Fibroblast of lung (primary cell): ENCODE results near the gene BACH1. TPM values are rescaled to one million over a fixed set of nuclear protein-coding genes. Genes with fewer than 3 reads are reported as not detected.

Experiments used
- DNase-seq, 2 donors: peaks; one replicate each; pipeline versions ENCODE4 v3.0.0 to v3.0.0-alpha.2; 2010; ENCODE audit warnings: low read depth in 2 of 2
- H2AFZ ChIP-seq: 2 replicates; pipeline ENCODE4 v1.5.1; 2012; ENCODE audit warnings: low read length, control low read depth, inconsistent platforms
- H3K27ac ChIP-seq: 2 replicates; pipeline ENCODE4 v1.5.1; 2011; ENCODE audit warnings: low read length, control low read depth; ENCODE audit not compliant: insufficient read depth
- H3K27me3 ChIP-seq: 2 replicates; pipeline ENCODE4 v1.5.1; 2011; ENCODE audit warnings: mild to moderate bottlenecking, low read length; ENCODE audit not compliant: control insufficient read depth, insufficient read depth
- H3K36me3 ChIP-seq: 2 replicates; pipeline ENCODE4 v1.5.1; 2011; ENCODE audit warnings: low read length; ENCODE audit not compliant: control insufficient read depth, insufficient read depth
- H3K4me1 ChIP-seq: 2 replicates; pipeline ENCODE4 v1.5.1; 2011; ENCODE audit warnings: low read length; ENCODE audit not compliant: control insufficient read depth, insufficient read depth; ENCODE audit errors: extremely low read depth
- H3K4me2 ChIP-seq: 2 replicates; pipeline ENCODE4 v1.5.1; 2011; ENCODE audit warnings: low read length, control low read depth; ENCODE audit not compliant: insufficient read depth; ENCODE audit errors: extremely low read depth
- H3K4me3 ChIP-seq, 4 experiments: fragments of 200-600 bp in 1 of 4; sonication (generic) in 1 of 4; replicated peaks in 1 of 4; 2 replicates each; pipeline ENCODE4 v1.5.1; 2011 to 2016; ENCODE audit warnings: low read length in 4 of 4, low read depth in 3 of 4, mild to moderate bottlenecking in 3 of 4, control low read depth in 2 of 4, inconsistent platforms in 1 of 4, mixed read lengths in 1 of 4; ENCODE audit not compliant: insufficient read depth in 1 of 4; ENCODE audit errors: control extremely low read depth in 1 of 4
- H3K79me2 ChIP-seq: 2 replicates; pipeline ENCODE4 v1.5.1; 2012; ENCODE audit warnings: mild to moderate bottlenecking, low read length, inconsistent platforms; ENCODE audit not compliant: control insufficient read depth, insufficient read depth
- H3K9ac ChIP-seq: 2 replicates; pipeline ENCODE4 v1.5.1; 2011; ENCODE audit warnings: mild to moderate bottlenecking, low read length, control low read depth; ENCODE audit not compliant: insufficient read depth
- H3K9me3 ChIP-seq: 2 replicates; pipeline ENCODE4 v1.5.1; 2012; ENCODE audit warnings: low read depth, low read length; ENCODE audit not compliant: control insufficient read depth, insufficient read depth
- H4K20me1 ChIP-seq: 2 replicates; pipeline ENCODE4 v1.5.1; 2011; ENCODE audit warnings: low read length; ENCODE audit not compliant: control insufficient read depth, insufficient read depth; ENCODE audit errors: extremely low read depth
- CTCF ChIP-seq, 2 donors: IDR thresholded peaks in 1 of 2; conservative IDR thresholded peaks in 1 of 2; 1 replicate in 1 of 2; 2 replicates in 1 of 2; pipeline ENCODE4 v1.5.1; 2011 to 2012; ENCODE audit warnings: low read length in 2 of 2, control low read depth in 1 of 2, inconsistent platforms in 1 of 2, low read depth in 1 of 2, mild to moderate bottlenecking in 1 of 2
- EZH2 ChIP-seq: IDR thresholded peaks from 2 replicates; pipeline ENCODE4 v1.5.1; 2012; ENCODE audit warnings: low read length, control low read depth, mild to moderate bottlenecking; ENCODE audit errors: missing control alignments
- polyA plus RNA-seq, 2 donors: library from polyadenylated mRNA; depleted of rRNA in 1 of 2; stranded (reverse) in 1 of 2; unstranded in 1 of 2; fragments of >200 nt; gene quantifications; 2 replicates each; pipeline ENCODE4 v1.2.1, GENCODE V29; 2011 to 2012; ENCODE audit warnings: missing spikeins in 1 of 2
- total RNA-seq: library from RNA; depleted of rRNA; stranded (reverse); fragments of >200 nt; gene quantifications from 2 replicates; pipeline ENCODE4 v1.2.1, GENCODE V29; 2014

BACH1 gene
- total and polyA plus RNA-seq, 2 donors (not counting 1 experiment from before 2014, with no cell fraction given): 38.2 to 127 TPM

- no peaks in the 10 kb centered on the region for H4K20me1 ChIP-seq
- TF ChIP-seq CTCF (conservative IDR thresholded peaks at IDR 0.05 in 1 of 2, IDR thresholded peaks at IDR 0.05 in 1 of 2; ENCODE audit: low read depth in 1 of 2, low read length in 2 of 2): no peak
- no peak for TF ChIP-seq EZH2
- no peak overlapping the region for H3K9ac ChIP-seq
- H3K27me3 ChIP-seq: no peaks in the 10 kb centered on the region
- no peak overlapping the region for H3K4me3 ChIP-seq
- H3K9me3 ChIP-seq: no peaks in the 10 kb centered on the region
- peak overlapping the region; percentile 95 for H3K27ac ChIP-seq
- peak; percentile 71 to 96 for DNase-seq
- H3K36me3 ChIP-seq: peaks cover 2% of the 10 kb centered on the region
- H3K4me2 ChIP-seq: peak overlapping the region; percentile 72
- H3K79me2 ChIP-seq: peaks cover 62% of the 10 kb centered on the region
- H2AFZ ChIP-seq: no peak overlapping the region
- H3K4me1 ChIP-seq: peaks cover 40% of the 10 kb centered on the region
Observed at GRCh38 chr21:29343519-29343918, 44.8 kb downstream of the BACH1 start.

GRCh38 chr21:29346281-29346680 lies 47.6 kb downstream of the BACH1 start:
- no peak for DNase-seq
- Histone ChIP-seq H3K27me3 (no peaks in the 10 kb centered on the region), H3K4me3 (no peak overlapping the region), H3K27ac (peak overlapping the region; percentile 64), H3K36me3 (peaks cover 4% of the 10 kb centered on the region), H4K20me1 (no peaks in the 10 kb centered on the region), H3K9ac (no peak overlapping the region), H3K4me1 (peaks cover 40% of the 10 kb centered on the region), H2AFZ (no peak overlapping the region), H3K4me2 (no peak overlapping the region), H3K79me2 (peaks cover 40% of the 10 kb centered on the region), H3K9me3 (no peaks in the 10 kb centered on the region)
- no peak for TF ChIP-seq CTCF (conservative IDR thresholded peaks at IDR 0.05 in 1 of 2, IDR thresholded peaks at IDR 0.05 in 1 of 2; ENCODE audit: low read depth in 1 of 2, low read length in 2 of 2)
- no peak for TF ChIP-seq EZH2

GRCh38 chr21:29346771-29347170 lies 48.0 kb downstream of the BACH1 start:
- Histone ChIP-seq H3K9ac (no peak overlapping the region), H3K4me3 (no peak overlapping the region), H3K4me2 (peak overlapping the region; percentile 44), H2AFZ (no peak overlapping the region), H3K36me3 (peaks cover 4% of the 10 kb centered on the region), H4K20me1 (no peaks in the 10 kb centered on the region), H3K27me3 (no peaks in the 10 kb centered on the region), H3K9me3 (no peaks in the 10 kb centered on the region), H3K4me1 (peaks cover 36% of the 10 kb centered on the region), H3K27ac (peak overlapping the region; percentile 64), H3K79me2 (peaks cover 40% of the 10 kb centered on the region)
- TF ChIP-seq EZH2 (no peak), CTCF (conservative IDR thresholded peaks at IDR 0.05 in 1 of 2, IDR thresholded peaks at IDR 0.05 in 1 of 2; ENCODE audit: low read depth in 1 of 2, low read length in 2 of 2) (no peak)
- no peak for DNase-seq
